ENCODE measurements around the gene SREBF1. TPM values are rescaled to one million over a fixed set of nuclear protein-coding genes. Genes with fewer than 3 reads are reported as not detected.

Gene SREBF1
- total and polyA plus RNA-seq, 5 experiments from 2014 or later, result 16.3 to 57.0 (median 43.8) TPM

GRCh38 chr17:17826942-17827785 is 9.6 kb downstream of the SREBF1 start:
- peaks cover 0 to 29% (median 0%) of the 10 kb centered on the region in 3 donors for H3K36me3 Mint-ChIP-seq
- peak overlapping the region; percentile 81 to 96 (median 91) for H3K27ac Mint-ChIP-seq
- DNase-seq (no peak), ATAC-seq (no peak)
- peaks cover 47 to 94% (median 89%) of the 10 kb centered on the region in 4 donors for H3K4me1 Mint-ChIP-seq
- POLR2A ChIA-PET, result interaction anchor here (0.8 to 11.8 kb wide), 4 partner anchors 8 to 23 kb away, joined by 3 to 166 read pairs (median 12); partner anchors contain the start of gene SREBF1
- H3K27me3 Mint-ChIP-seq, result no peaks in the 10 kb centered on the region
- H3K4me3 Mint-ChIP-seq, result peak overlapping the region; percentile 61 to 85 (median 73)
- no peaks in the 10 kb centered on the region for H3K9me3 Mint-ChIP-seq

GRCh38 chr17:17826342-17826713 is 10.5 kb downstream of the SREBF1 start:
- Mint-ChIP-seq H3K4me1 (peaks cover 50 to 94% (median 89%) of the 10 kb centered on the region in 4 donors), H3K9me3 (no peaks in the 10 kb centered on the region), H3K27ac (peak overlapping the region; percentile 81 to 96 (median 91)), H3K4me3 (peak overlapping the region; percentile 52 to 85 (median 73)), H3K27me3 (no peaks in the 10 kb centered on the region), H3K36me3 (peaks cover 0 to 22% (median 0%) of the 10 kb centered on the region in 3 donors)
- DNase-seq (peak in 1 of 10 donors; percentile 45), ATAC-seq (peak; percentile 17 to 20)
- POLR2A ChIA-PET, result interaction anchor here (0.7 to 11.8 kb wide), 4 partner anchors 9 to 29 kb away, joined by 3 to 166 read pairs (median 12); partner anchors contain the start of gene SREBF1

GRCh38 chr17:17824783-17825614 is 11.8 kb downstream of the SREBF1 start:
- peak in 1 of 10 donors; percentile 22 for DNase-seq

GRCh38 chr17:17824119-17824782 is 12.5 kb downstream of the SREBF1 start:
- Mint-ChIP-seq H3K27me3 (no peaks in the 10 kb centered on the region), H3K4me1 (peaks cover 54 to 95% (median 92%) of the 10 kb centered on the region in 4 donors), H3K9me3 (no peaks in the 10 kb centered on the region), H3K27ac (peak overlapping the region; percentile 73 to 98 (median 94)), H3K36me3 (peaks cover 0 to 22% (median 0%) of the 10 kb centered on the region in 3 donors), H3K4me3 (peak overlapping the region; percentile 75 to 88 (median 82))
- ATAC-seq (peak; percentile 4 to 43), DNase-seq (peak in 1 of 10 donors; percentile 46)
- POLR2A ChIA-PET, result interaction anchor here (2.4 to 11.8 kb wide), 2 partner anchors 11 to 26 kb away, joined by 19 to 166 read pairs; partner anchors contain the start of gene SREBF1

More at GRCh38 chr17:17824783-17825614, 11.8 kb downstream of the SREBF1 start:
- Mint-ChIP-seq H3K36me3 (peaks cover 0 to 19% (median 0%) of the 10 kb centered on the region in 3 donors), H3K27ac (peak overlapping the region; percentile 73 to 98 (median 94)), H3K4me3 (peak overlapping the region; percentile 67 to 88 (median 82)), H3K4me1 (peaks cover 54 to 94% (median 91%) of the 10 kb centered on the region in 4 donors), H3K9me3 (no peaks in the 10 kb centered on the region), H3K27me3 (no peaks in the 10 kb centered on the region)
- POLR2A ChIA-PET, result interaction anchor here (0.7 to 11.8 kb wide), 3 partner anchors 10 to 25 kb away, joined by 5 to 166 read pairs (median 19); partner anchors contain the start of gene SREBF1
- no peak for ATAC-seq

- peak overlapping the region; percentile 73 to 98 (median 94) for H3K27ac Mint-ChIP-seq
- no peaks in the 10 kb centered on the region for H3K27me3 Mint-ChIP-seq
- POLR2A ChIA-PET, result interaction anchor here (0.7 to 11.8 kb wide), 4 partner anchors 12 to 31 kb away, joined by 3 to 166 read pairs (median 6); partner anchors contain the start of gene SREBF1
- ATAC-seq, result peak; percentile 79 to 82
- peak; percentile 66 to 86 (median 80) for DNase-seq
- no peaks in the 10 kb centered on the region for H3K9me3 Mint-ChIP-seq
- H3K4me1 Mint-ChIP-seq, result peaks cover 56 to 96% (median 95%) of the 10 kb centered on the region in 4 donors
- H3K36me3 Mint-ChIP-seq, result peaks cover 0 to 27% (median 4%) of the 10 kb centered on the region in 3 donors
- peak overlapping the region; percentile 75 to 88 (median 84) for H3K4me3 Mint-ChIP-seq
Measured at GRCh38 chr17:17823433-17824118, 13.2 kb downstream of the SREBF1 start.

- DNase-seq (no peak), ATAC-seq (no peak)
- H3K36me3 Mint-ChIP-seq, result peaks cover 0 to 30% (median 5%) of the 10 kb centered on the region in 3 donors
- H3K9me3 Mint-ChIP-seq, result no peaks in the 10 kb centered on the region
- H3K27ac Mint-ChIP-seq, result peak overlapping the region in 8 of 10 donors; percentile 63 to 85 (median 72)
- H3K27me3 Mint-ChIP-seq, result no peaks in the 10 kb centered on the region
- peak overlapping the region; percentile 62 to 84 (median 73) for H3K4me3 Mint-ChIP-seq
- POLR2A ChIA-PET, result interaction anchor here (0.9 to 11.8 kb wide), 7 partner anchors 11 to 140 kb away, joined by 3 to 166 read pairs (median 4); partner anchors contain the start of gene SREBF1
- H3K4me1 Mint-ChIP-seq, result peaks cover 52 to 92% (median 87%) of the 10 kb centered on the region in 4 donors
Measured at GRCh38 chr17:17822616-17823015, 14.2 kb downstream of the SREBF1 start.

GRCh38 chr17:17822189-17822588 is 14.6 kb downstream of the SREBF1 start:
- DNase-seq (no peak), ATAC-seq (no peak)
- H3K4me3 Mint-ChIP-seq, result peak overlapping the region; percentile 36 to 84 (median 73)
- peaks cover 52 to 89% (median 83%) of the 10 kb centered on the region in 4 donors for H3K4me1 Mint-ChIP-seq
- peaks cover 0 to 31% (median 5%) of the 10 kb centered on the region in 3 donors for H3K36me3 Mint-ChIP-seq
- POLR2A ChIA-PET, result interaction anchor here (0.8 to 11.8 kb wide), 9 partner anchors 10 to 140 kb away, joined by 3 to 166 read pairs (median 4); partner anchors contain the start of gene SREBF1
- peak overlapping the region in 8 of 10 donors; percentile 32 to 85 (median 67) for H3K27ac Mint-ChIP-seq
- no peaks in the 10 kb centered on the region for H3K27me3 Mint-ChIP-seq
- H3K9me3 Mint-ChIP-seq, result no peaks in the 10 kb centered on the region

GRCh38 chr17:17820463-17821158 is 16.2 kb downstream of the SREBF1 start:
- Mint-ChIP-seq H3K4me1 (peaks cover 40 to 77% (median 67%) of the 10 kb centered on the region in 4 donors), H3K27me3 (no peaks in the 10 kb centered on the region), H3K27ac (peak overlapping the region; percentile 68 to 94 (median 88)), H3K9me3 (no peaks in the 10 kb centered on the region), H3K36me3 (peaks cover 0 to 39% (median 5%) of the 10 kb centered on the region in 3 donors), H3K4me3 (peak overlapping the region; percentile 48 to 83 (median 76))
- POLR2A ChIA-PET, result interaction anchor here (0.6 to 11.8 kb wide), 5 partner anchors 8 to 93 kb away, joined by 3 to 166 read pairs (median 5); partner anchors contain the start of gene SREBF1
- DNase-seq (no peak), ATAC-seq (no peak)

GRCh38 chr17:17820046-17820445 is 16.7 kb downstream of the SREBF1 start:
- Mint-ChIP-seq H3K36me3 (peaks cover 0 to 43% (median 5%) of the 10 kb centered on the region in 3 donors), H3K27me3 (no peaks in the 10 kb centered on the region), H3K27ac (peak overlapping the region; percentile 68 to 94 (median 89)), H3K4me3 (peak overlapping the region; percentile 48 to 83 (median 76)), H3K9me3 (no peaks in the 10 kb centered on the region), H3K4me1 (peaks cover 40 to 74% (median 63%) of the 10 kb centered on the region in 4 donors)
- DNase-seq, result peak in 1 of 10 donors; percentile 36
- POLR2A ChIA-PET, result interaction anchor here (0.6 to 11.8 kb wide), 5 partner anchors 15 to 127 kb away, joined by 3 to 166 read pairs (median 5); partner anchors contain the start of gene SREBF1
- no peak for ATAC-seq

- POLR2A ChIA-PET, result interaction anchor here (0.7 to 11.8 kb wide), 4 partner anchors 16 to 127 kb away, joined by 3 to 166 read pairs (median 11); partner anchors contain the start of gene SREBF1
- no peaks in the 10 kb centered on the region for H3K9me3 Mint-ChIP-seq
- H3K4me1 Mint-ChIP-seq, result peaks cover 35 to 70% (median 58%) of the 10 kb centered on the region in 4 donors
- H3K4me3 Mint-ChIP-seq, result peak overlapping the region; percentile 48 to 83 (median 76)
- DNase-seq, result peak in 4 of 10 donors; percentile 42 to 59 (median 51)
- H3K36me3 Mint-ChIP-seq, result peaks cover 0 to 48% (median 5%) of the 10 kb centered on the region in 3 donors
- no peaks in the 10 kb centered on the region for H3K27me3 Mint-ChIP-seq
- peak overlapping the region; percentile 68 to 94 (median 89) for H3K27ac Mint-ChIP-seq
- ATAC-seq, result peak; percentile 13 to 21
Measured at GRCh38 chr17:17819561-17819995, 17.2 kb downstream of the SREBF1 start.
